Activated CD8-positive, alpha-beta memory T cell treated with anti-CD3 and anti-CD28 coated beads, Interleukin-2, amount 10 ng/mL, durations not matched to agents 7 days and 5 days (primary cell): ENCODE measurements around the gene RTL1. TPM values are rescaled to one million over a fixed set of nuclear protein-coding genes. Genes with fewer than 3 reads are reported as not detected.
A peak's percentile ranks its signal among the peaks of the same experiment; 100 is the strongest.

Experiments
- ATAC-seq: fragments of 150-1000 bp; cut with Tn5 transposase; one replicate; pipeline ENCODE4 v1.10.0; 2021; ENCODE audit warnings: moderate library complexity
- CTCF ChIA-PET: fragments of 350-600 bp; sonication (Branson Sonifier 250); formaldehyde crosslinking; loops from one replicate; lab custom pipeline; 2021; ENCODE audit warnings: antibody characterized with exemption; lab: Charles Lee
- DNase-seq: peaks from one replicate; pipeline ENCODE4 v3.0.0-alpha.2; 2020
- H3K27ac Mint-ChIP-seq: one replicate; pipeline ENCODE4 v1.8.0; 2021; ENCODE audit warnings: mild to moderate bottlenecking, mixed read lengths
- H3K27me3 Mint-ChIP-seq: one replicate; pipeline ENCODE4 v1.8.0; 2021; ENCODE audit warnings: mixed read lengths
- H3K36me3 Mint-ChIP-seq: one replicate; pipeline ENCODE4 v1.8.0; 2021; ENCODE audit warnings: mild to moderate bottlenecking, mixed read lengths
- H3K4me1 Mint-ChIP-seq: one replicate; pipeline ENCODE4 v1.8.0; 2021; ENCODE audit warnings: mixed read lengths
- H3K4me3 Mint-ChIP-seq: one replicate; pipeline ENCODE4 v1.8.0; 2021; ENCODE audit warnings: mild to moderate bottlenecking, moderate library complexity, mixed read lengths
- H3K9me3 Mint-ChIP-seq: one replicate; pipeline ENCODE4 v1.8.0; 2022; ENCODE audit warnings: low read depth, mixed read lengths
- total RNA-seq, 2 experiments: library from RNA; stranded (reverse); gene quantifications; one replicate each; pipeline ENCODE4 v1.2.3, GENCODE V29; 2021

Gene RTL1
- total RNA-seq = not detected

- Mint-ChIP-seq H3K27me3 (peaks cover 59% of the 10 kb centered on the region), H3K4me1 (no peaks in the 10 kb centered on the region), H3K27ac (no peak within 1 kb of the TSS), H3K9me3 (no peaks in the 10 kb centered on the region), H3K36me3 (no peaks in the 10 kb centered on the region), H3K4me3 (no peak within 1 kb of the TSS)
- ATAC-seq (no peak), DNase-seq (no peak)
- CTCF ChIA-PET = no interaction called here
Measured at GRCh38 chr14:100903672-100904185, at the start of gene RTL1. RTL1 (minus strand) TSS chr14:100903722; CDS start chr14:100884788, 18,934 bp downstream.

- no peak for ATAC-seq
- peaks cover 6% of the 10 kb centered on the region for H3K27me3 Mint-ChIP-seq
- no peak overlapping the region for H3K27ac Mint-ChIP-seq
- CTCF ChIA-PET = no interaction called here
- H3K4me1 Mint-ChIP-seq = no peaks in the 10 kb centered on the region
- no peaks in the 10 kb centered on the region for H3K9me3 Mint-ChIP-seq
- H3K36me3 Mint-ChIP-seq = no peaks in the 10 kb centered on the region
- no peak overlapping the region for H3K4me3 Mint-ChIP-seq
- DNase-seq = no peak
Measured at GRCh38 chr14:100950024-100950423, 46.5 kb upstream of the RTL1 start.

- H3K27ac Mint-ChIP-seq = no peak overlapping the region
- no peak overlapping the region for H3K4me3 Mint-ChIP-seq
- peaks cover 3% of the 10 kb centered on the region for H3K4me1 Mint-ChIP-seq
- H3K36me3 Mint-ChIP-seq = no peaks in the 10 kb centered on the region
- peaks cover 20% of the 10 kb centered on the region for H3K27me3 Mint-ChIP-seq
- CTCF ChIA-PET = no interaction called here
- no peaks in the 10 kb centered on the region for H3K9me3 Mint-ChIP-seq
- no peak for ATAC-seq
- no peak for DNase-seq
Measured at GRCh38 chr14:100944052-100944451, 40.5 kb upstream of the RTL1 start.

GRCh38 chr14:100930270-100930669, 26.7 kb upstream of the RTL1 start:
- no peaks in the 10 kb centered on the region for H3K4me1 Mint-ChIP-seq
- no peak overlapping the region for H3K4me3 Mint-ChIP-seq
- no peaks in the 10 kb centered on the region for H3K36me3 Mint-ChIP-seq
- H3K27me3 Mint-ChIP-seq = peaks cover 11% of the 10 kb centered on the region
- no peaks in the 10 kb centered on the region for H3K9me3 Mint-ChIP-seq
- ATAC-seq (no peak), DNase-seq (no peak)
- CTCF ChIA-PET = no interaction called here
- no peak overlapping the region for H3K27ac Mint-ChIP-seq

- Mint-ChIP-seq H3K36me3 (no peaks in the 10 kb centered on the region), H3K9me3 (no peaks in the 10 kb centered on the region), H3K4me1 (no peaks in the 10 kb centered on the region), H3K4me3 (no peak overlapping the region), H3K27me3 (peaks cover 9% of the 10 kb centered on the region), H3K27ac (no peak overlapping the region)
- CTCF ChIA-PET = no interaction called here
- ATAC-seq (no peak), DNase-seq (no peak)
Measured at GRCh38 chr14:100915560-100915959, 12.0 kb upstream of the RTL1 start.

- ATAC-seq (no peak), DNase-seq (no peak)
- H3K4me3 Mint-ChIP-seq = no peak overlapping the region
- no peak overlapping the region for H3K27ac Mint-ChIP-seq
- no peaks in the 10 kb centered on the region for H3K36me3 Mint-ChIP-seq
- no peaks in the 10 kb centered on the region for H3K4me1 Mint-ChIP-seq
- H3K9me3 Mint-ChIP-seq = no peaks in the 10 kb centered on the region
- H3K27me3 Mint-ChIP-seq = peaks cover 6% of the 10 kb centered on the region
- CTCF ChIA-PET = no interaction called here
Measured at GRCh38 chr14:100914597-100915021, 11.1 kb upstream of the RTL1 start.

- H3K9me3 Mint-ChIP-seq = no peaks in the 10 kb centered on the region
- H3K27me3 Mint-ChIP-seq = peaks cover 11% of the 10 kb centered on the region
- no peaks in the 10 kb centered on the region for H3K4me1 Mint-ChIP-seq
- no peak for DNase-seq
- no peaks in the 10 kb centered on the region for H3K36me3 Mint-ChIP-seq
- no peak overlapping the region for H3K27ac Mint-ChIP-seq
- no peak for ATAC-seq
- H3K4me3 Mint-ChIP-seq = no peak overlapping the region
- CTCF ChIA-PET = no interaction called here
Measured at GRCh38 chr14:100911665-100912316, 8.3 kb upstream of the RTL1 start.

- Mint-ChIP-seq H3K27me3 (peaks cover 14% of the 10 kb centered on the region), H3K4me1 (no peaks in the 10 kb centered on the region), H3K9me3 (no peaks in the 10 kb centered on the region), H3K36me3 (no peaks in the 10 kb centered on the region), H3K4me3 (no peak overlapping the region), H3K27ac (no peak overlapping the region)
- CTCF ChIA-PET = no interaction called here
- no peak for DNase-seq
- ATAC-seq = no peak
Measured at GRCh38 chr14:100910888-100911664, 7.6 kb upstream of the RTL1 start.

GRCh38 chr14:100909439-100909838, 5.9 kb upstream of the RTL1 start:
- CTCF ChIA-PET = no interaction called here
- Mint-ChIP-seq H3K9me3 (no peaks in the 10 kb centered on the region), H3K4me3 (no peak overlapping the region)

GRCh38 chr14:100907240-100907639, 3.7 kb upstream of the RTL1 start:
- Mint-ChIP-seq H3K4me1 (no peaks in the 10 kb centered on the region), H3K27ac (no peak overlapping the region), H3K4me3 (no peak overlapping the region), H3K9me3 (no peaks in the 10 kb centered on the region), H3K27me3 (peaks cover 38% of the 10 kb centered on the region), H3K36me3 (no peaks in the 10 kb centered on the region)
- DNase-seq (no peak), ATAC-seq (no peak)
- CTCF ChIA-PET = no interaction called here

More at GRCh38 chr14:100909439-100909838, 5.9 kb upstream of the RTL1 start:
- H3K4me1 Mint-ChIP-seq = no peaks in the 10 kb centered on the region
- H3K27ac Mint-ChIP-seq = no peak overlapping the region
- ATAC-seq (no peak), DNase-seq (no peak)
- H3K27me3 Mint-ChIP-seq = peaks cover 22% of the 10 kb centered on the region
- H3K36me3 Mint-ChIP-seq = no peaks in the 10 kb centered on the region

- peaks cover 39% of the 10 kb centered on the region for H3K27me3 Mint-ChIP-seq
- ATAC-seq (no peak), DNase-seq (no peak)
- CTCF ChIA-PET = no interaction called here
- no peaks in the 10 kb centered on the region for H3K9me3 Mint-ChIP-seq
- H3K27ac Mint-ChIP-seq = no peak overlapping the region
- no peak overlapping the region for H3K4me3 Mint-ChIP-seq
- no peaks in the 10 kb centered on the region for H3K36me3 Mint-ChIP-seq
- no peaks in the 10 kb centered on the region for H3K4me1 Mint-ChIP-seq
Measured at GRCh38 chr14:100906420-100906819, 2.9 kb upstream of the RTL1 start.

GRCh38 chr14:100905166-100905565, 1.6 kb upstream of the RTL1 start:
- H3K4me3 Mint-ChIP-seq = no peak overlapping the region
- no peaks in the 10 kb centered on the region for H3K36me3 Mint-ChIP-seq
- H3K27ac Mint-ChIP-seq = no peak overlapping the region
- H3K27me3 Mint-ChIP-seq = peaks cover 49% of the 10 kb centered on the region
- DNase-seq (peak; percentile 37), ATAC-seq (no peak)
- CTCF ChIA-PET = no interaction called here
- H3K9me3 Mint-ChIP-seq = no peaks in the 10 kb centered on the region
- H3K4me1 Mint-ChIP-seq = no peaks in the 10 kb centered on the region

- Mint-ChIP-seq H3K4me1 (no peaks in the 10 kb centered on the region), H3K36me3 (no peaks in the 10 kb centered on the region), H3K4me3 (no peak overlapping the region), H3K27me3 (peaks cover 56% of the 10 kb centered on the region), H3K9me3 (no peaks in the 10 kb centered on the region), H3K27ac (no peak overlapping the region)
- DNase-seq = no peak
- no peak for ATAC-seq
- CTCF ChIA-PET = no interaction called here
Measured at GRCh38 chr14:100904307-100905087, 975 bp upstream of the RTL1 start.
